ENCODE measurements around the gene RPA3.

RPA3 gene

GRCh38 chr7:7613210-7613609 is 105.2 kb downstream of the RPA3 start:
- no peak for FAIRE-seq
- TF ChIP-seq CTCF (IDR thresholded peaks at IDR 0.05; ENCODE audit: insufficient read depth, missing control alignments), result no peak

GRCh38 chr7:7612519-7612918 is 105.9 kb downstream of the RPA3 start:
- TF ChIP-seq CTCF (IDR thresholded peaks at IDR 0.05; ENCODE audit: insufficient read depth, missing control alignments), result no peak
- FAIRE-seq, result no peak
- no peak for DNase-seq (ENCODE audit: insufficient read length, low spot score)

More at GRCh38 chr7:7613210-7613609, 105.2 kb downstream of the RPA3 start:
- DNase-seq (ENCODE audit: insufficient read length, low spot score), result no peak

DNA sequence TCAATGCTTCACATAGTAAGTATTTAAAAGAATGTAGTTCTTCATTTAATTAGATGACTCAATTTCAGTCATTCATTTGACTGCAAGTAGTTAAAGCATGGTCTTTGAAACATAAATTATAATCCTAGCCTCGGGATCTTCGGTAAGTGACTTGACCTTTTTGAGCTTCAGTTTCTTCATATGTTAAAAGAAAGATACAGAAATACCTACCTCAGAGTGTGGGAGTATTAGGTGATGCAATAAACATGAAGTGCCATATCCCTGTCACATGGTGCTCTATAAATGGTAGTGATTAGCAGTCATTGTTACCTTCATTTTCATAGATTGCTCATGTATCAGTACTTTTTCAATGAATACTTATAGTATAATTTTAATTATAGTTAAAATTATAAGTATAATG is 109.1 kb downstream of the RPA3 start:
- FAIRE-seq (no peak), DNase-seq (ENCODE audit: insufficient read length, low spot score) (no peak)
- no peak for TF ChIP-seq CTCF (IDR thresholded peaks at IDR 0.05; ENCODE audit: insufficient read depth, missing control alignments)

GRCh38 chr7:7607010-7607409 is 111.4 kb downstream of the RPA3 start:
- DNase-seq (ENCODE audit: insufficient read length, low spot score), result no peak
- no peak for TF ChIP-seq CTCF (IDR thresholded peaks at IDR 0.05; ENCODE audit: insufficient read depth, missing control alignments)
- FAIRE-seq, result no peak

GRCh38 chr7:7596176-7596575 is 122.2 kb downstream of the RPA3 start:
- DNase-seq (ENCODE audit: insufficient read length, low spot score) (no peak), FAIRE-seq (no peak)
- no peak for TF ChIP-seq CTCF (IDR thresholded peaks at IDR 0.05; ENCODE audit: insufficient read depth, missing control alignments)

GRCh38 chr7:7595451-7595850 is 123.0 kb downstream of the RPA3 start:
- peak; percentile 30 for TF ChIP-seq CTCF (IDR thresholded peaks at IDR 0.05; ENCODE audit: insufficient read depth, missing control alignments)
- DNase-seq (ENCODE audit: insufficient read length, low spot score), result no peak
- FAIRE-seq, result peak; percentile 35
